ENCODE measurements around the gene DDRGK1. TPM values are rescaled to one million over a fixed set of nuclear protein-coding genes. Genes with fewer than 3 reads are reported as not detected.
A peak's percentile ranks its signal among the peaks of the same experiment; 100 is the strongest.
"Not testable (repeated sequence)": the region's sequence is repeated elsewhere in the genome, so short reads cannot be mapped to it uniquely, and the experiment has no call there.

The DDRGK1 gene
- total RNA-seq, 2 donors from 2014 or later = 67.7 to 71.2 TPM

- Mint-ChIP-seq H3K36me3 (ENCODE audit: low read depth) (no peaks in the 10 kb centered on the region), H3K27ac (no peak overlapping the region), H3K4me1 (no peaks in the 10 kb centered on the region), H3K4me3 (no peak overlapping the region), H3K27me3 (no peaks in the 10 kb centered on the region), H3K9me3 (no peaks in the 10 kb centered on the region)
- ATAC-seq (replicated peaks) = no peak
Observed at GRCh38 chr20:3228750-3229032, 24.2 kb upstream of the DDRGK1 start.

GRCh38 chr20:3227936-3228749, 23.7 kb upstream of the DDRGK1 start:
- H3K4me1 Mint-ChIP-seq = no peaks in the 10 kb centered on the region
- no peaks in the 10 kb centered on the region for H3K27me3 Mint-ChIP-seq
- ATAC-seq (replicated peaks) = no peak
- H3K9me3 Mint-ChIP-seq = no peaks in the 10 kb centered on the region
- H3K4me3 Mint-ChIP-seq = no peak overlapping the region
- H3K27ac Mint-ChIP-seq = no peak overlapping the region
- H3K36me3 Mint-ChIP-seq (ENCODE audit: low read depth) = peaks cover 5% of the 10 kb centered on the region

GRCh38 chr20:3227506-3227905, 23.0 kb upstream of the DDRGK1 start:
- no peak for ATAC-seq (replicated peaks)
- Mint-ChIP-seq H3K27me3 (no peaks in the 10 kb centered on the region), H3K9me3 (no peaks in the 10 kb centered on the region), H3K36me3 (ENCODE audit: low read depth) (peaks cover 11% of the 10 kb centered on the region), H3K27ac (no peak overlapping the region), H3K4me3 (no peak overlapping the region), H3K4me1 (no peaks in the 10 kb centered on the region)

GRCh38 chr20:3226864-3227263, 22.4 kb upstream of the DDRGK1 start:
- H3K9me3 Mint-ChIP-seq = no peaks in the 10 kb centered on the region
- no peaks in the 10 kb centered on the region for H3K27me3 Mint-ChIP-seq
- peaks cover 17% of the 10 kb centered on the region for H3K36me3 Mint-ChIP-seq (ENCODE audit: low read depth)
- no peak for ATAC-seq (replicated peaks)
- H3K4me3 Mint-ChIP-seq = no peak overlapping the region
- no peaks in the 10 kb centered on the region for H3K4me1 Mint-ChIP-seq
- no peak overlapping the region for H3K27ac Mint-ChIP-seq

GRCh38 chr20:3226093-3226492, 21.6 kb upstream of the DDRGK1 start:
- Mint-ChIP-seq H3K27ac (no peak overlapping the region), H3K27me3 (no peaks in the 10 kb centered on the region), H3K4me1 (no peaks in the 10 kb centered on the region), H3K36me3 (ENCODE audit: low read depth) (peaks cover 24% of the 10 kb centered on the region), H3K9me3 (no peaks in the 10 kb centered on the region), H3K4me3 (no peak overlapping the region)
- no peak for ATAC-seq (replicated peaks)

GRCh38 chr20:3224681-3225421, 20.4 kb upstream of the DDRGK1 start:
- H3K27me3 Mint-ChIP-seq = no peaks in the 10 kb centered on the region
- no peak overlapping the region for H3K27ac Mint-ChIP-seq
- H3K4me1 Mint-ChIP-seq = no peaks in the 10 kb centered on the region
- ATAC-seq (replicated peaks) = no peak
- peaks cover 37% of the 10 kb centered on the region for H3K36me3 Mint-ChIP-seq (ENCODE audit: low read depth)
- no peaks in the 10 kb centered on the region for H3K9me3 Mint-ChIP-seq
- no peak overlapping the region for H3K4me3 Mint-ChIP-seq

- H3K27ac Mint-ChIP-seq = no peak overlapping the region
- no peak for ATAC-seq (replicated peaks)
- no peaks in the 10 kb centered on the region for H3K9me3 Mint-ChIP-seq
- no peak overlapping the region for H3K4me3 Mint-ChIP-seq
- no peaks in the 10 kb centered on the region for H3K27me3 Mint-ChIP-seq
- no peaks in the 10 kb centered on the region for H3K4me1 Mint-ChIP-seq
- H3K36me3 Mint-ChIP-seq (ENCODE audit: low read depth) = peaks cover 39% of the 10 kb centered on the region
Observed at GRCh38 chr20:3223994-3224680, 19.7 kb upstream of the DDRGK1 start.

- ATAC-seq (replicated peaks) = no peak
- Mint-ChIP-seq H3K27ac (no peak overlapping the region), H3K4me1 (no peaks in the 10 kb centered on the region), H3K9me3 (no peaks in the 10 kb centered on the region), H3K27me3 (no peaks in the 10 kb centered on the region), H3K36me3 (ENCODE audit: low read depth) (peaks cover 39% of the 10 kb centered on the region), H3K4me3 (no peak overlapping the region)
Observed at GRCh38 chr20:3223651-3223993, 19.1 kb upstream of the DDRGK1 start.

GRCh38 chr20:3222635-3223600, 18.4 kb upstream of the DDRGK1 start:
- Mint-ChIP-seq H3K36me3 (ENCODE audit: low read depth) (peaks cover 47% of the 10 kb centered on the region), H3K4me1 (no peaks in the 10 kb centered on the region), H3K27me3 (no peaks in the 10 kb centered on the region), H3K4me3 (no peak overlapping the region), H3K9me3 (no peaks in the 10 kb centered on the region), H3K27ac (no peak overlapping the region)
- ATAC-seq (replicated peaks) = no peak

- ATAC-seq (replicated peaks) = no peak
- Mint-ChIP-seq H3K4me1 (no peaks in the 10 kb centered on the region), H3K4me3 (no peak overlapping the region), H3K9me3 (no peaks in the 10 kb centered on the region), H3K27me3 (no peaks in the 10 kb centered on the region), H3K36me3 (ENCODE audit: low read depth) (peaks cover 48% of the 10 kb centered on the region), H3K27ac (no peak overlapping the region)
Observed at GRCh38 chr20:3221398-3222226, 17.1 kb upstream of the DDRGK1 start.

GRCh38 chr20:3218307-3218988, 14.0 kb upstream of the DDRGK1 start:
- Mint-ChIP-seq H3K4me1 (no peaks in the 10 kb centered on the region), H3K9me3 (no peaks in the 10 kb centered on the region), H3K27ac (no peak overlapping the region), H3K4me3 (no peak overlapping the region), H3K27me3 (no peaks in the 10 kb centered on the region), H3K36me3 (ENCODE audit: low read depth) (peaks cover 75% of the 10 kb centered on the region)
- peak; percentile 90 for ATAC-seq (replicated peaks)

- H3K4me1 Mint-ChIP-seq; H3K27ac Mint-ChIP-seq; H3K4me3 Mint-ChIP-seq; H3K9me3 Mint-ChIP-seq; ATAC-seq (replicated peaks); H3K27me3 Mint-ChIP-seq: not testable (repeated sequence)
- H3K36me3 Mint-ChIP-seq (ENCODE audit: low read depth) = peaks cover 56% of the 10 kb centered on the region
Observed at GRCh38 chr20:3215359-3215917, 11.0 kb upstream of the DDRGK1 start.

- Mint-ChIP-seq H3K4me3 (no peak overlapping the region), H3K27ac (peak overlapping the region; percentile 14), H3K27me3 (no peaks in the 10 kb centered on the region), H3K9me3 (no peaks in the 10 kb centered on the region), H3K36me3 (ENCODE audit: low read depth) (peaks cover 59% of the 10 kb centered on the region), H3K4me1 (peaks cover 5% of the 10 kb centered on the region)
- ATAC-seq (replicated peaks) = no peak
Observed at GRCh38 chr20:3213226-3213625, 8.7 kb upstream of the DDRGK1 start.

All from activated T-helper 17 cell treated with anti-CD3 and anti-CD28 coated beads, Interleukin-2, amount 50 U/mL, for 72 hours (primary cell).